Ovary (tissue), 9 donors: ENCODE results near the gene RYR2. TPM values are rescaled to one million over a fixed set of nuclear protein-coding genes. Genes with fewer than 3 reads are reported as not detected.

Source experiments
- DNase-seq, 5 donors: peaks; one replicate each; pipeline ENCODE4 v3.0.0-alpha.2; 2019 to 2020
- H3K27ac ChIP-seq, 2 donors: fragments of 200-600 bp; one replicate each; pipeline versions ENCODE4 v1.5.1 to v1.8.0; 2019 to 2022
- H3K27me3 ChIP-seq: fragments of 200-600 bp; one replicate; pipeline ENCODE4 v1.8.0; 2022
- H3K36me3 ChIP-seq: fragments of 200-600 bp; sonication (generic); one replicate; pipeline ENCODE4 v1.5.1; 2019
- H3K4me1 ChIP-seq: one replicate; pipeline ENCODE4 v1.8.1; 2013; ENCODE audit warnings: mild to moderate bottlenecking, moderate library complexity; ENCODE audit not compliant: insufficient read depth
- H3K4me3 ChIP-seq: fragments of 200-600 bp; sonication (generic); one replicate; pipeline ENCODE4 v1.5.1; 2017
- H3K9me3 ChIP-seq, 2 donors: fragments of 200-600 bp in 1 of 2; sonication (generic) in 1 of 2; one replicate each; pipeline versions ENCODE4 v1.5.1 to v1.8.1; 2013 to 2019; ENCODE audit warnings: mild to moderate bottlenecking in 1 of 2, moderate library complexity in 1 of 2
- EP300 ChIP-seq: sonication (generic); formaldehyde crosslinking; IDR thresholded peaks from one replicate; pipeline ENCODE4 v1.6.1; 2017; ENCODE audit warnings: antibody characterized with exemption
- POLR2A ChIP-seq: fragments of 450-650 bp; IDR thresholded peaks from one replicate; pipeline ENCODE4 v1.6.1; 2017; ENCODE audit warnings: antibody characterized with exemption, mild to moderate bottlenecking, moderate library complexity
- WGBS, 3 donors: extraction: QIAGEN DNeasy Blood & Tissue Kit in 1 of 3; methylation state at CpG; one replicate each; pipeline versions ENCODE4 v1.1.5 to v1.1.7; 2013 to 2017; 5-methylcytosine and 5-hydroxymethylcytosine counted together
- intact Hi-C, 4 donors: fragments of 100-400 bp; cut with DNase I; formaldehyde crosslinking; loops; one replicate each; pipeline versions ENCODE4 v1.11.0 to v1.15.1; 2022 to 2023
- polyA plus RNA-seq, 2 donors: library from polyadenylated mRNA; stranded (reverse); fragments of 200-250 nt in 1 of 2; fragments of 350-450 nt in 1 of 2; fragmentation: Illumina TruSeq in 1 of 2; extraction: RNeasy Lipid Tissue Mini Kit (QIAGEN cat#74804) in 1 of 2; gene quantifications; one replicate each; pipeline ENCODE4 v1.2.3, GENCODE V29; 2013 to 2014
- total RNA-seq, 7 donors: library from RNA; depleted of rRNA in 2 of 7; stranded (reverse); fragments of >200 nt in 2 of 7; fragmentation: NEBNext Ultra II Directional in 3 of 7; extraction: Animal tissue kit (Norgen Biotek cat#: 25700) in 3 of 7; gene quantifications; one replicate each; pipeline versions ENCODE4 v1.1.0 to v1.2.4, GENCODE V29; 2016 to 2023
- TF ChIP-seq, protein P1 (sequence below), 3 donors: fragments of 450-650 bp in 2 of 3; fragments of 200-600 bp in 1 of 3; IDR thresholded peaks; one replicate each; pipeline versions ENCODE4 v1.5.1 to v1.8.0; 2016 to 2022; ENCODE audit warnings: antibody characterized with exemption in 3 of 3, mild to moderate bottlenecking in 1 of 3
- donor health status: DM: no; HTN: no; CAD: no; lungs with moderate emphysema.
- donor health status: DM: no; HTN: no; CAD: no.
- donor health status: Bipolar disorder and iron deficiency.
- donor health status: DM: yes; HTN: yes; CAD: no.
- donor health status: DM: no; HTN: no; CAD: no.
- donor health status: DM: yes; HTN: yes; CAD: no.

RYR2 gene
- total and polyA plus RNA-seq, 9 donors: 3.0 to 13.8 (median 5.4) TPM

DNA sequence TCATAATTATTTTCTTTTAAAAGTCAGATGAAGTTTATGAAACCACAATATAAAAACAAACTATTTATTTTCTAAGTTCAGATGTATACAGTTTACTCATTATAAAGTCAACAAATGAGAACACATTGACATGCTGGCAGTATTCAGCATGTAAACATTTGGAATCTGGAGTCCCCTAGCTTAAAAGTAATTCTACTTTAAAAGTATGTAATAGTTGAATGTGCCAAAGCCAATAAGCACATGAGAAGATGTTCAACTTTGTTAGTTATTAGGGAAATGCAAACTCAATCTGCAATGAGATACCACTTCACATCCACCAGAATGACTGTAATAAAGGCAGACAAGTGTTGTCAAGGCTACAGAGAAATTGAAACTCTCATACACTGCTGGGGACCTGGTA lies 96.6 kb downstream of the RYR2 start:
- DNase-seq: no peak
- intact Hi-C loops: no loop called here
- no peaks in the 10 kb centered on the region for H3K27me3 ChIP-seq
- no peak overlapping the region for H3K27ac ChIP-seq
- no peaks in the 10 kb centered on the region for H3K9me3 ChIP-seq
- peaks cover 7% of the 10 kb centered on the region for H3K4me1 ChIP-seq
- no peaks in the 10 kb centered on the region for H3K36me3 ChIP-seq
- H3K4me3 ChIP-seq: no peak overlapping the region
- TF ChIP-seq, protein P1, sequence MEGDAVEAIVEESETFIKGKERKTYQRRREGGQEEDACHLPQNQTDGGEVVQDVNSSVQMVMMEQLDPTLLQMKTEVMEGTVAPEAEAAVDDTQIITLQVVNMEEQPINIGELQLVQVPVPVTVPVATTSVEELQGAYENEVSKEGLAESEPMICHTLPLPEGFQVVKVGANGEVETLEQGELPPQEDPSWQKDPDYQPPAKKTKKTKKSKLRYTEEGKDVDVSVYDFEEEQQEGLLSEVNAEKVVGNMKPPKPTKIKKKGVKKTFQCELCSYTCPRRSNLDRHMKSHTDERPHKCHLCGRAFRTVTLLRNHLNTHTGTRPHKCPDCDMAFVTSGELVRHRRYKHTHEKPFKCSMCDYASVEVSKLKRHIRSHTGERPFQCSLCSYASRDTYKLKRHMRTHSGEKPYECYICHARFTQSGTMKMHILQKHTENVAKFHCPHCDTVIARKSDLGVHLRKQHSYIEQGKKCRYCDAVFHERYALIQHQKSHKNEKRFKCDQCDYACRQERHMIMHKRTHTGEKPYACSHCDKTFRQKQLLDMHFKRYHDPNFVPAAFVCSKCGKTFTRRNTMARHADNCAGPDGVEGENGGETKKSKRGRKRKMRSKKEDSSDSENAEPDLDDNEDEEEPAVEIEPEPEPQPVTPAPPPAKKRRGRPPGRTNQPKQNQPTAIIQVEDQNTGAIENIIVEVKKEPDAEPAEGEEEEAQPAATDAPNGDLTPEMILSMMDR (IDR thresholded peaks at IDR 0.05): no peak
- TF ChIP-seq POLR2A (no peak), EP300 (no peak)

DNA sequence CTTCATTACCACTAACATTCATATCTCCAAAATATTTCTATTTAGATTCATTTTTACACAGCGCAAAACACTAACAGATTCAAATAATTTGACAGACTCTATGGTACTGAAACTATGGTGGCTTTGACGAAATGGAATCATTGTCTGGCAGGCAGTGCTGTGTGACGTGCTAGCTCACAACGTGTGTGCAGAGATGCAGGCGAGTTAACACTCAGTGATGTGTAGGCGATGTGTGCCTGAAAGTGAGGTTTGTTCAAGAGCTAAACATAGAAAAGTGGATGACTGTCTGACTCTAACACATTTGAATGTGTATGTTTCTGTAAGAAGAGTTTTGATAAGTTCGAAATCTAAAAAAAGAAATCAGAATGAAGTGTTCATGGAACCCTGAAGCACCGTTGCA lies 97.7 kb downstream of the RYR2 start:
- no peak for TF ChIP-seq POLR2A
- TF ChIP-seq, protein P1 (IDR thresholded peaks at IDR 0.05): no peak
- TF ChIP-seq EP300: no peak
- H3K27me3 ChIP-seq: no peaks in the 10 kb centered on the region
- no peak overlapping the region for H3K27ac ChIP-seq
- 87 to 94% (median 88%) methylated on average over 8 of the region's 8 CpGs for WGBS, 3 donors
- no peak for DNase-seq
- H3K4me3 ChIP-seq: no peak overlapping the region
- no peaks in the 10 kb centered on the region for H3K9me3 ChIP-seq
- H3K4me1 ChIP-seq: peaks cover 7% of the 10 kb centered on the region
- intact Hi-C loops: no loop called here
- H3K36me3 ChIP-seq: no peaks in the 10 kb centered on the region

DNA sequence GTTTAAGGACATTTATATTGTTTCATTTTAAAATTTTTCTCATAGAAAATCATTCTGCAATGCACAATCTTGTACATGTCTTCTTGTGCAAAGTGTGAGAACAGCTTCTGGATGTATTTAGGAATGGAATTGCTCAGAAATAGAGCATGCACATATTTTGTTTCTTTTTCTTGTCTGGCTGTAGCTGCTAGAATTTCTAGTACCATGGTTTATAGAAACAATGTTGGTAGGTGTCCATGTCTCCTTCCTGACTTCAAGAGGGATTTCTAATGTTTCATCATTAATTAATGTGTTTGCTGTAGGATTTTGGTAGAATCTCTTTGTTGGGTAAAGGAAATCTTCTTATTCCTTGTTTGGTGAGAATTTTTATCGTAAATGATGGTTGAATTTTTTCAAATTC lies 99.0 kb downstream of the RYR2 start:
- no peaks in the 10 kb centered on the region for H3K27me3 ChIP-seq
- H3K27ac ChIP-seq: peak overlapping the region in 1 of 2 donors; percentile 66
- no peak overlapping the region for H3K4me3 ChIP-seq
- TF ChIP-seq EP300 (no peak), POLR2A (no peak)
- TF ChIP-seq, protein P1 (IDR thresholded peaks at IDR 0.05): no peak
- DNase-seq: no peak
- H3K36me3 ChIP-seq: no peaks in the 10 kb centered on the region
- 11 to 16% (median 11%) methylated on average over 1 of the region's 1 CpG for WGBS, 3 donors
- H3K4me1 ChIP-seq: peaks cover 8% of the 10 kb centered on the region
- intact Hi-C loops: no loop called here
- no peaks in the 10 kb centered on the region for H3K9me3 ChIP-seq

DNA sequence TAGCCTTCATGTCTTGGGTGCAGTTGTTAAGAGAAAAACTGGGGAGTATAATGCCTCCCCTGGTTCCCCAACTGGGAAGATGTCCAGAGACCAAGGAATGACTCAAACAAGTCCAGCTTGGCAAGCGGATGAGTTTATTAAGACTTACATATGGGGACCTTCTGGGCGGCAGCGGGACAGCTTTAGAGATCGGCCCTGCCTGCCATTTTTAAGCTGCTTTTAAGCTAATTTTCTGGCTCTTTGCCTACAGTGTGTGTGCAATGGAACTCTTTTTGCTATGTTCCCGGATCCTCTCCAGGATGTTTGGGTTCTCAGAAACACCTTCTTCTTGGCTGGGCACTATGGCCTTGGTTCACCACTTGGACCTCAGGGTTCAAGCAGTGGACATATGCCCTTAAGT lies 99.5 kb downstream of the RYR2 start:
- Histone ChIP-seq H3K9me3 (no peaks in the 10 kb centered on the region), H3K4me1 (peaks cover 8% of the 10 kb centered on the region), H3K36me3 (no peaks in the 10 kb centered on the region), H3K27ac (peak overlapping the region in 1 of 2 donors; percentile 66), H3K4me3 (no peak overlapping the region), H3K27me3 (no peaks in the 10 kb centered on the region)
- 10 to 17% (median 12%) methylated on average over 5 of the region's 5 CpGs for WGBS, 3 donors
- TF ChIP-seq, protein P1 (IDR thresholded peaks at IDR 0.05): no peak
- no peak for TF ChIP-seq EP300
- no peak for TF ChIP-seq POLR2A
- intact Hi-C loops: no loop called here
- DNase-seq: peak in 3 of 5 donors; percentile 15 to 37 (median 30)
